CD14-positive monocyte (primary cell): ENCODE results near the gene KCNN3. TPM values are rescaled to one million over a fixed set of nuclear protein-coding genes. Genes with fewer than 3 reads are reported as not detected.

Source experiments
- DNase-seq, 3 donors: peaks; one replicate each; pipeline ENCODE4 v3.0.0-alpha.2; 2011 to 2022
- H2AFZ ChIP-seq: 2 replicates; pipeline ENCODE4 v1.6.0; 2012; ENCODE audit warnings: mild to moderate bottlenecking, low read depth, low read length, inconsistent platforms; ENCODE audit not compliant: insufficient read depth, poor library complexity, severe bottlenecking
- H3K27ac ChIP-seq, 2 donors: 1 replicate in 1 of 2; 2 replicates in 1 of 2; pipeline ENCODE4 v1.5.1; 2012 to 2013; ENCODE audit warnings: low read length in 2 of 2, control low read depth in 1 of 2, inconsistent platforms in 1 of 2, low read depth in 1 of 2, mild to moderate bottlenecking in 1 of 2
- H3K27me3 ChIP-seq, 2 donors: one replicate each; pipeline versions ENCODE4 v1.6.0 to v1.6.1; 2011 to 2013; ENCODE audit warnings: low read length in 2 of 2; ENCODE audit not compliant: control insufficient read depth in 2 of 2, insufficient read depth in 2 of 2
- H3K36me3 ChIP-seq, 2 donors: replicated peaks in 1 of 2; 1 replicate in 1 of 2; 2 replicates in 1 of 2; pipeline versions ENCODE4 v1.5.1 to v1.6.1; 2012 to 2013; ENCODE audit warnings: low read length in 2 of 2, control low read depth in 1 of 2, inconsistent platforms in 1 of 2, mild to moderate bottlenecking in 1 of 2; ENCODE audit not compliant: insufficient read depth in 2 of 2, control insufficient read depth in 1 of 2
- H3K4me1 ChIP-seq, 2 donors: 1 replicate in 1 of 2; 2 replicates in 1 of 2; pipeline versions ENCODE4 v1.5.1 to v1.6.1; 2012 to 2013; ENCODE audit warnings: low read length in 2 of 2, control low read depth in 1 of 2, inconsistent platforms in 1 of 2, mild to moderate bottlenecking in 1 of 2, moderate library complexity in 1 of 2; ENCODE audit not compliant: insufficient read depth in 2 of 2, control insufficient read depth in 1 of 2
- H3K4me2 ChIP-seq: replicated peaks from 2 replicates; pipeline ENCODE3; 2012; ENCODE audit warnings: low read length, moderate library complexity, mild to moderate bottlenecking; ENCODE audit not compliant: poor library complexity, severe bottlenecking; ENCODE audit errors: extremely low read depth
- H3K4me3 ChIP-seq, 3 experiments: fragments of 200-600 bp in 1 of 3; sonication (generic) in 1 of 3; replicated peaks in 1 of 3; 1 replicate in 2 of 3; 2 replicates in 1 of 3; pipeline ENCODE4 v1.5.1; 2011 to 2013; ENCODE audit warnings: low read length in 3 of 3, mild to moderate bottlenecking in 3 of 3, control low read depth in 2 of 3, low read depth in 2 of 3, inconsistent platforms in 1 of 3, moderate library complexity in 1 of 3
- H3K79me2 ChIP-seq: 2 replicates; pipeline ENCODE4 v1.6.0; 2012; ENCODE audit warnings: mild to moderate bottlenecking, control low read depth, inconsistent platforms, low read length, moderate library complexity; ENCODE audit not compliant: insufficient read depth
- H3K9ac ChIP-seq: 2 replicates; pipeline ENCODE4 v1.6.0; 2017; ENCODE audit warnings: low read length, mild to moderate bottlenecking; ENCODE audit not compliant: insufficient read depth, poor library complexity, severe bottlenecking
- H3K9me3 ChIP-seq, 2 donors: replicated peaks in 1 of 2; 1 replicate in 1 of 2; 2 replicates in 1 of 2; pipeline versions ENCODE4 v1.5.1 to v1.6.1; 2012 to 2013; ENCODE audit warnings: low read length in 2 of 2, control low read depth in 1 of 2; ENCODE audit not compliant: control insufficient read depth in 1 of 2, insufficient read depth in 1 of 2
- H4K20me1 ChIP-seq: 2 replicates; pipeline ENCODE4 v1.6.0; 2012; ENCODE audit warnings: mild to moderate bottlenecking, low read length, control low read depth, moderate library complexity; ENCODE audit not compliant: insufficient read depth
- H3K27ac Mint-ChIP-seq, 7 donors: one replicate each; pipeline ENCODE4 v1.8.0; 2020; ENCODE audit warnings: mild to moderate bottlenecking in 7 of 7, mixed read lengths in 7 of 7, moderate library complexity in 6 of 7, inconsistent platforms in 2 of 7
- H3K27me3 Mint-ChIP-seq, 3 donors: one replicate each; pipeline ENCODE4 v1.8.0; 2021 to 2022; ENCODE audit warnings: low read depth in 3 of 3, mild to moderate bottlenecking in 3 of 3, mixed read lengths in 3 of 3, moderate library complexity in 3 of 3, inconsistent platforms in 1 of 3
- H3K36me3 Mint-ChIP-seq, 2 donors: one replicate each; pipeline ENCODE4 v1.8.0; 2020; ENCODE audit warnings: mixed read lengths in 2 of 2, inconsistent platforms in 1 of 2, mild to moderate bottlenecking in 1 of 2
- H3K4me1 Mint-ChIP-seq: one replicate; pipeline ENCODE4 v1.8.0; 2020; ENCODE audit warnings: mild to moderate bottlenecking, mixed read lengths
- H3K4me3 Mint-ChIP-seq, 2 donors: one replicate each; pipeline ENCODE4 v1.8.0; 2020; ENCODE audit warnings: mild to moderate bottlenecking in 2 of 2, mixed read lengths in 2 of 2, moderate library complexity in 1 of 2
- H3K9me3 Mint-ChIP-seq, 7 donors: one replicate each; pipeline ENCODE4 v1.8.0; 2020 to 2022; ENCODE audit warnings: mixed read lengths in 7 of 7, mild to moderate bottlenecking in 6 of 7, moderate library complexity in 6 of 7, inconsistent platforms in 2 of 7
- CTCF ChIP-seq: fragments of 200-600 bp; IDR thresholded peaks from one replicate; pipeline ENCODE4 v1.8.0; 2022; ENCODE audit warnings: antibody characterized with exemption, mild to moderate bottlenecking
- WGBS: methylation state at CpG from one replicate; pipeline ENCODE4 v1.1.5; 2013; ENCODE audit warnings: missing lambda C conversion rate; ENCODE audit not compliant: insufficient coverage; 5-methylcytosine and 5-hydroxymethylcytosine counted together
- intact Hi-C, 2 donors: fragments of 100-400 bp; cut with micrococcal nuclease; formaldehyde crosslinking; loops; one replicate each; pipeline versions ENCODE4 v1.15.0 to v1.15.1; 2023
- polyA plus RNA-seq, 3 donors: library from polyadenylated mRNA; depleted of rRNA in 1 of 3; unstranded in 2 of 3; stranded (reverse) in 1 of 3; fragments of 300-500 nt in 2 of 3; fragments of >200 nt in 1 of 3; fragmentation: Illumina TruSeq in 2 of 3; gene quantifications; 1 replicate in 2 of 3; 2 replicates in 1 of 3; pipeline ENCODE4 v1.2.3, GENCODE V29; 2012 to 2021

KCNN3 gene
- polyA plus RNA-seq, 3 donors, result not detected

- H3K4me3 ChIP-seq, result no peak overlapping the region
- H3K27me3 ChIP-seq, result no peaks in the 10 kb centered on the region
- WGBS, result 45% methylated on average over 4 of the region's 4 CpGs
- intact Hi-C loops, result no loop called here
- no peaks in the 10 kb centered on the region for H4K20me1 ChIP-seq
- peaks cover 2 to 38% of the 10 kb centered on the region in 2 donors for H3K4me1 ChIP-seq
- Mint-ChIP-seq H3K9me3 (no peaks in the 10 kb centered on the region), H3K27ac (peak overlapping the region in 2 of 7 donors; percentile 7 to 72), H3K27me3 (peaks cover 7 to 17% (median 14%) of the 10 kb centered on the region in 3 donors), H3K4me1 (peaks cover 32% of the 10 kb centered on the region), H3K4me3 (no peak overlapping the region), H3K36me3 (no peaks in the 10 kb centered on the region)
- no peak overlapping the region for H2AFZ ChIP-seq
- H3K79me2 ChIP-seq, result no peaks in the 10 kb centered on the region
- DNase-seq, result no peak
- no peak overlapping the region for H3K27ac ChIP-seq
- H3K9me3 ChIP-seq, result no peaks in the 10 kb centered on the region
- no peaks in the 10 kb centered on the region for H3K36me3 ChIP-seq
- no peak for TF ChIP-seq CTCF
- no peak overlapping the region for H3K4me2 ChIP-seq
- H3K9ac ChIP-seq, result no peak overlapping the region
Observed at GRCh38 chr1:154733621-154734020, 136.5 kb downstream of the KCNN3 start.

- no peak overlapping the region for H3K4me3 ChIP-seq
- Mint-ChIP-seq H3K27me3 (peaks cover 9 to 24% (median 20%) of the 10 kb centered on the region in 3 donors), H3K36me3 (no peaks in the 10 kb centered on the region), H3K4me3 (no peak overlapping the region), H3K9me3 (no peaks in the 10 kb centered on the region), H3K27ac (peak overlapping the region in 1 of 7 donors; percentile 6), H3K4me1 (peaks cover 34% of the 10 kb centered on the region)
- H3K27me3 ChIP-seq, result peaks cover 0 to 4% of the 10 kb centered on the region in 2 donors
- DNase-seq, result no peak
- H3K79me2 ChIP-seq, result no peaks in the 10 kb centered on the region
- intact Hi-C loops, result no loop called here
- no peak for TF ChIP-seq CTCF
- no peaks in the 10 kb centered on the region for H3K36me3 ChIP-seq
- H3K9ac ChIP-seq, result no peak overlapping the region
- H4K20me1 ChIP-seq, result no peaks in the 10 kb centered on the region
- H3K4me2 ChIP-seq, result no peak overlapping the region
- no peak overlapping the region for H3K27ac ChIP-seq
- peaks cover 10 to 37% of the 10 kb centered on the region in 2 donors for H3K4me1 ChIP-seq
- H3K9me3 ChIP-seq, result no peaks in the 10 kb centered on the region
- WGBS, result 100% methylated on average over 1 of the region's 10 CpGs
- no peak overlapping the region for H2AFZ ChIP-seq
Observed at GRCh38 chr1:154730986-154731489, 139.0 kb downstream of the KCNN3 start.
